HG03097 (cell line): ENCODE data around the gene DUS4L.
A peak's percentile ranks its signal among the peaks of the same experiment; 100 is the strongest.

Experiments
- ATAC-seq: cut with Tn5 transposase; IDR thresholded peaks from one replicate; pipeline ENCODE4 v1.9.1; 2021; ENCODE audit not compliant: unreplicated experiment, low FRiP score

The DUS4L gene

DNA sequence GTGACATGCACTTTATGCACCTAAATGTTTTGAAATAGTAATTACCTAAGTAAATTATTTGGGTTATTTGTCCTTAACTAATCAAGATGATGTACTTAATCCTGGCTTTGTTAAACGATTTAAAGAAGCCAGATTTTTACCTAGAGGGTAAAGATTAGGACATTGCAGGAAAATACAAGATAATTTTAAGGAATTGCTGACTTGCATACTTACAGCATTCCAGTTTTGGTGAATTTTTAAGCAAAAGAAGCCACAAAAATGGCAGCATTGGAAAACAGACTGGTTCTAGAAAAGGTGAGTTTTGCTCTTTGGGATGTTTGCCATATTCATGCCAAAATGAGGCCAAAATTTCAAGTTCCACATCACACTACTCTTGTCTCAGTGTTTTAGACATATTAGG, 49.7 kb downstream of the DUS4L start:
- ATAC-seq, result no peak

DNA sequence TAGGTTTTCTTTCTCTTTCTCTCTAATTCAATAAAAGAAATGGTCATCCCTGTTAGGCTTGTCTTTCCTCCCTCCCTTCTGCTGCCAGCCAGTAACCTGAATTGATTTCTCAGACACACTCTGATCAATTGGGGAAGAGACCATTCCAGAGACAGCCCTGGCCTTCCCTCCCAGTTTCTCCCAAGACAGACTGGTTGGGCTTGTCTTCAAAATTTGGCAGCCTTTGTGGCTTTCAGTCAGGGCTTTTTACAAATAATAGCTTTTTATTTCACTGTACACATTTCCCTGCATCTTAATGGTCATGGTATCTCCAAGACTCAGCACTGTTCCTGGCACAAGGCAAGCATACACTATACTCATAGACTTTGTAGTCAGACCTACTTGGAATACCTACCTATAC, 50.2 kb downstream of the DUS4L start:
- ATAC-seq, result no peak

DNA sequence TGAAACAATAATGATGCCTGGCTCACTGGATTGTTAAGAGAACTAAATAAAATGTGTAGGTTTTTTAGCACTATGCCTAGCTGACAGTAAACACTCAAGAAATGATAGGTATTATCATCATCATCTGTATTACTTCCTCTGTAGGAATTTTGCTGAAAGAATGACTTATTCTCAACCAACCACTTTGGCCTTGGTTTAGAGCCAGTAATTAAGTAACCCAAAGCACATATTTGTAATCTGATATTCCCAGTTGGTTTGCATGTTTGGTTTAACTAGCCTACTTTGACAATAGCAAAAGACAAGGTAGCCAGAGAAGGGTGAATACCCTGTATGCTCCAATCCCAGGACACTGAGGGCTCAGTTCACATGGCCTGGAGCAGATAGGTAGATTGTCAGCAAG, 50.7 kb downstream of the DUS4L start:
- ATAC-seq, result no peak

DNA sequence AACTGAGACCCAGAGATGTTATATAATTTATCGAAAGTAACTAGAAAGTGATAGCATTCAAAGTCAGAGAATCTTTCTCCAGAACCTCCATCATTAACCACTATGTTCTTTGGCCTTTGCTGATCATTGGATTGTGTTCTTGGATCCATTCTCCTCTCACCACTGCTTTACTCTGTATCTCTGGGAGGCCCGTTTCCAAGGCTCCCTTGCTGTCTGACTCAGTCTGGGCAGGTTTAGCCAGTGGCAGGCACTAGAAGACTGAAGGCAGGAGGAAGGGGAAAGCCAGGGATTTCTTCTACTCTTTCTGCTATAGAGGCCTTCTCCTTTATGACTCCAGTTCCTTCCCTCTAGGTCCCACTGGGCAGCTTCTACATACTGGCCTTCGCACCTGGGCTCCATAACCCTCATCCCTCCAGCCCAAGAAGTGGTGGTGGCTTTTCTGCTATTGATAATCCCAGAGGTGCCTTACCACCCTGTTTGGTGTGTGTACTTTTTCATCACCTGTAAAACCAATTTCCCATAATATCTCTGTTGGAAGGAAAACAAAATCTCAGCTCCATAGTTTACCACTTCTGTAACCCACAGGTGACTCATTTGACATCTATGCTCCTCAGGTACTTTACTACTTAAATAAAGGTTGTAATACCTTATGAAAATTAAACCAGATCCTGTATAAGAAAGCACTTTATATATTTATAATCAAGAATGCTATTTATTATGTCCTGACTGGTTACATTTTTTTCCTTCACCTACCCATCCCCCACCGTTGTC, 52.3 kb downstream of the DUS4L start:
- ATAC-seq, result no peak

DNA sequence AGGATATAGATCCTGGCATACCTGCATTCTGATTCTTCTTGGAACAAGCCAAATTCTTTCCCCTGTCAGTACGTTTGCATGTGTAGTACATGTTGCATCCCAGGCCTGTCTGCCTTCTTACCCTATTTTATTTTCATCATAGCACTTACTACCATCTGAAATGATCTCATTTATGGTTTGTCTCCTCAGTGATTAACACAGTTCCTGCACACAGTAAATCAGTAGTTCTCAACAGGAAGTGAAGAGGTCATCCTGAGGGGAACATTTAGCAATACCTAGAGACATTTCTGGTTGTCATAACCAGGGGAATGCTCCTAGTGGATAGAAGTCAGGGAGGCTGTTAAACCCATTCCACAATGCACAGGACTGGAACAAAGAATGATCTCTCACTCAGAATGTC, 58.7 kb downstream of the DUS4L start:
- peak; percentile 46 for ATAC-seq

DNA sequence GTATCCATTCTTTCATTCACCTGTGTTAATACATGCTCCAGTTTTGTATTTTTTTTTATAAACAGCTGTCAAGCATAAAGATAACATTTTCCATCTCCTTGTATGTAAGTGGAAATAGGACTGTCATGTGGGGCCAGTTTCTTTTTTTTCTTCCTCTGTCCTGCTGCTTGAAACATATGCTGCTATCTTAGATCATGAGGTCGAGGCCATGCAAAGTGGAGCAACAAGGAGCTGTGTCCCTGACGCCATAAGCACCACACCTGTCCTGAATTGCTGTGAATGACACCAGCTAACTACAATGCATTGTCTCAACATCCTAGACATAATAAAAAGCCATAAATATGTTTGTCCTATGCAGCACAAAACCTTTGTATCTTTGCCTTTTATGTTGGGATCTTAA, 59.1 kb downstream of the DUS4L start:
- no peak for ATAC-seq

DNA sequence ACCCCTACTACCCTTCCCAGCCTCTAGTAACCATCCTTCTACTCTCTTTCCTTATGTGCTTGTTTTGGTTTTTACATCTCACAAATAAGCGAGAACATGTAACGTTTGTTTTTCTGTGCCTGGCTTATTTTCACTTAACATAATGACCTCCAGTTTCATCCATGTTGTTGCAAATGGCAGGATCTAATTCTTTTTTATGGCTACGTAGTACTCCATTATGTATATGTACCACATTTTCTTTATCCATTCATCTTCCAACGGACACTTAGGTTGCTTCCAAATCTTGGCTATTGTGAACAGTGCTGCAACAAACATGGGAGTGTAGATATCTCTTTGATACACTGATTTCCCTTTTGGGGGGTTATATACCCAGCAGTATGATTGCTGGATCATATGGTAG, 63.2 kb downstream of the DUS4L start:
- no peak for ATAC-seq
